Activated CD4-positive, CD25-positive, alpha-beta regulatory T cell (primary cell): ENCODE measurements around the gene CXCL14.

Source experiments
- DNase-seq, 4 experiments: peaks; one replicate each; lab custom pipeline; 2025; lab: John Stamatoyannopoulos, UW

CXCL14 gene

DNA sequence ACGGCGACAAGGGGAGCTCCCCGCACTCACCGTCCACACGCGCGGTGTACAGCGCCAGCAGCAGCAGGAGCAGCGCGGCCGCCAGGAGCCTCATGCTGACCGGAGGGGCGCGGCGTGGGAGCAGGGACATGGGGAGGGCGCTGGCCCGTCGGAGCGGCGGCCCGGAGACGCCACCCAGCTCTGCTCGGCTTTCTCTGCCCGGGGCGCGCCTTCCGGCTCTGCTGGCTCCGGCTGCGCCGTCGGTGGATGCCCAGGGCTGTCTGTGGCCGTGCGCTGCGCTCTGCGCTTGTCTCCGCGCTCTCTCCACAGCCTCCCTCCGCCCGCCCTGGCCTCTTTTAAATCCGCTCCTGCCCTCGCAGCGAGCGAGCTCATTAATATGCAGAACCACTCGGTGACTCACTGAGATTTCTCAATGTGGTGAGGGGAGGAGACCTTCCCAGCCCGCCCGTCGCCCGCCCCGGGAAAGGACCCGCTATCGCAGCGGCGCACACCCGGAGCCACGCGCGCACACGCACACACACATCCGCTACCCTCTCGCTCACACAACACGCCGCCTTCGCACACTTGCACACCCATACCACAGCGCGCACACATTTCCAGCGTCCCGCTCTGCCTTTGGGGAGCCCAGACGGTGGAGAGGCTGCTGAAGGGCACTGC, at the start of gene CXCL14:
TSS of gene CXCL14 (minus strand) at position 307 of the 657 bp plus-strand sequence. CDS start at position 94, 213 bp downstream.
- no peak for DNase-seq

DNA sequence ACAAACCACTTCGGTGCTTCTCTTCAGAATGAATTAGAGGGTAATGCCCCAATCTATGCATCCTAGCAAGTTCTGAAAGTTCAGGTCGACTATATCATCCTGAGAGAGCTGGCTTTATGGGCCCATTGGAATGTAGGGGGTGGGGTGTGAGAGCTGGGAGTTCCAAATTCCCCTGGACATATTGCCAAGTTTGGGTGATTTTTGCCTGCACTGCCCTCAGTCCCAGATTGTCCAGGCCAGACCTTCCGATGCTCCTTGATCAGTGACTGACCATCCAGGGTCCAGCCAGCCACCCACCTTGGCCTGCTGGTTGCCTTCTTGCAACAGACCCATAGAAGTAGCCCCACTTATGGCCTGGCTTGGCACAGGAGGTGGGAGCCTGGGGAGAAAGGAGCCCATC, 47.8 kb upstream of the CXCL14 start:
- no peak for DNase-seq

DNA sequence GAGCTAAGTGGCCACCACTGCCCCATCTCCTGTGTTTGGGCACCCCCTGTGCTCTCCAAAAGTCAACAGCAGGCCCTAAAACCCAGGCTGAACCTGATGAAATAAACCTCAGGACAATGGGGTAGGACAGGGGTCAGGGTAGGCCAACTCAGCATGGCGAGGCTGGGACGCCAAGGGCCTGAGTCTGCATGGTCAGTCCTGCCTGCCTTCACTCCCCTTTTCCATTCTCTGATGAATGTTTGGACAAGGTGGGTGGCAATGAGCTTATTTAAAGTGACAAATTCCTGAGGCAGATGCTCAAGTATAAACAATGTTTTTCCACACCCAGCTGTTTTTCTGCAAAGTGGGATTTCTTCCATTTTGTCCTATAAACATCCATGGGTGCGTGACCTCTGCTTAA, 47.2 kb upstream of the CXCL14 start:
- no peak for DNase-seq

DNA sequence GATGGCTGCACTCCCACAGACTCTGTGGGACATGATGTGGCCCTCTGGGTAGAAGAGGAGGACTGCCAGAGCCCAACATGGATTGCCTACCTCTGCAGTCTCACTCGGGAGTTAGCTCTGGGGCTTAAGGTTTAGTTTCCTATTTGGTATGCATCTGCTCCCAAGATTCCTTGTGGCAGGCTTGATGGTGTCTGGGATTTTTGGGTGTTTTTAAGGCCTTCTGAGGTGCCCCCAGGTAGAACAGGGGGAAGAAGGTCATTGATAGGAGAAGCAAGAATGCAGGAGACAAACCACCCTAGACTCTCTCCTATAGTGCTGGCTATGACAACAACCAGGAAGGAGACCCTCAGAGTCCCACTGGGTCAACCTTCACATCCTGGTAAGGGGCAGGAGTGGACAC, 46.7 kb upstream of the CXCL14 start:
- no peak for DNase-seq

- no peak for DNase-seq
Measured at GRCh38 chr5:135625061-135625460, 46.3 kb upstream of the CXCL14 start.

DNA sequence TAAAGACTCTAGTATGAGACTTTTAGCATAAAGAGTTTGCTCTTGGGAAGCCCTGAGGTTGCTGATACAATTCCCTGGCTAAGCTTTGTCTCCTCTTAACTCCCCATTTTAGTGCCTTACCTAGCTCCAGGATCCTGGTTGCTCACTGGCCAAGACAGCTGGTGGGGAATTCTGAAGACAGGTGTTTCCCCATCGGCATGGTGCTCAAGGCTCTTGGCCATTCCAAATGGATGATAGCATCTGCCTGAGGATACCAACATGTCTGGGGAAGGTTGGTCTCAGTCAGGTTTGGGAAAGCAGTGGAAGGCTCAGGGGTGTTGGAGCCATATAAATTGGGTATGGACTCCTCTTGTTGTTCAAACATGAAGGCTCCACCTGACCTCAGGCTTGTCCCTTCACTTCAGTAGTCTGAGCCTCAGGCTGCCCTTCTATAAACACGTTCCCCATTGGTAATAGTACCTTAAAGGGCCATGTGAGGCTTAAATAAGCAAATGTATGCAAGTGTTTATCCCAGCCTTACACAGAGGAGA, 44.5 kb upstream of the CXCL14 start:
- no peak for DNase-seq

DNA sequence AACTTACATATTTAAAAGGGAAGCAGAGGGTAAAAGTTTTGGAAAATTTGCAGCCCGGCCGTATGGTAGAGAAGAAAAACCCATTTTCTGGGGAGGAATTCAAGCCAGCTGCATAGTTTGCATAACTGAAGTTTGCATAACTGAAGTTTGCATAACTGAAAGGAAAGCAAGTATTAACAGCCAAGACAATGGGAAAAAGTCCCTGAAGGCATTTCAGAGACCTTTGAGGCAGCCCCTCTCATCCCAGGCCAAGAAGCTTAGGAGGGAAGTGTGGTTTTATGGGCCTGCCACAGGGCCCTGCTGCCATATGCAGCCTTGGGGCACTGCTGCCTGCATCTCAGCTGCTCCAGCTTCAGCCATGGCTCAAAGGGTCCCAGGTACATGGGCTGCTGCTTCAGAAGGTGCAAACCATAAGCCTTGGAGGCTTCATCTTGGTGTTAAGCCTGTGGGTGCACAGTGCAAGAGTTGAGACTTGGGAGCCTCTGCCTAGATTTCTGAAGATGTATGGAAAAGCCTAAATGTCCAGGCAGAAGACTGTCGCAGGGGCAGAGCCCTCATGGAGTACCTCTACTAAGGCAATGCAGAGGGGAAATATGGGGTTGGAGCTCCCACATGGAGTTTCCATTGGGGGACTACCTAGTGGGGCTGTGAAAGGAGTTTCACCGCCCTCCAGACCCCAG, 36.9 kb upstream of the CXCL14 start:
- no peak for DNase-seq

DNA sequence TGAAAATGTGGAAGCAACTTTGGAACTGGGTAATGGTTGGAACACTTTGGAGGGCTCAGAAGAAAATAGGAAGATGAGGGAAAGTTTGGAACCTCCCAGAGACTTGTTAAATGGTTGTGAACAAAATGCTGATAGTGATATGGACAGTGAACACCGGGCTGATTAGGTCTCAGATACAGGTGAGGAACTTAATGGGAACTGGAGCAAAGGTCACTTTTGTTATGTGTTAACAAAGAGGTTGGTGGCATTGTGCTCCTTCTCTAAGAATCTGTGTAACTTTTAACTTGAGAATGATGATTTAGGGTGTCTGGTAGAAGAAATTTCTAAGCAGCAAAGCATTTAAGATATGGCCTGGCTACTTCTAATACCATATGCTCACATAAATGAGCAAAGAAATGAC, 36.4 kb upstream of the CXCL14 start:
- no peak for DNase-seq

DNA sequence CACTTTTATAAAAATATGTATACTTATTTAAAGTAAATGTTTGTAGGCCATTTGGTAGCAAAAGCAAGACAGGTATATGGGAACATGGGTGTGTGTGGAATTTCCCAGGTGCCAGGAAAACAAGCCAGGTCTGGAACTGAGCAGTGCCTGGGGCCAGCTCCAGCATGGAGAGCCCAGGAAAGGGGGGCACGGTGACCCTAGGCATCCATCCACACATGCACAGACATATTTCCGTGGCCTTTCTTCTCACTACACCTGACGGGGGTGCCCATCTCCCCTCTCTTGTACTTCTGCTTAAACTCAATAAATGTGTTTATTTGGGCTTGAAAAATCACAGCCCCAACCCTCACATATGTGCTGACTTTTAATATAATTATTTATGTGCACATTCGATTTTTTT, 31.2 kb upstream of the CXCL14 start:
- no peak for DNase-seq

DNA sequence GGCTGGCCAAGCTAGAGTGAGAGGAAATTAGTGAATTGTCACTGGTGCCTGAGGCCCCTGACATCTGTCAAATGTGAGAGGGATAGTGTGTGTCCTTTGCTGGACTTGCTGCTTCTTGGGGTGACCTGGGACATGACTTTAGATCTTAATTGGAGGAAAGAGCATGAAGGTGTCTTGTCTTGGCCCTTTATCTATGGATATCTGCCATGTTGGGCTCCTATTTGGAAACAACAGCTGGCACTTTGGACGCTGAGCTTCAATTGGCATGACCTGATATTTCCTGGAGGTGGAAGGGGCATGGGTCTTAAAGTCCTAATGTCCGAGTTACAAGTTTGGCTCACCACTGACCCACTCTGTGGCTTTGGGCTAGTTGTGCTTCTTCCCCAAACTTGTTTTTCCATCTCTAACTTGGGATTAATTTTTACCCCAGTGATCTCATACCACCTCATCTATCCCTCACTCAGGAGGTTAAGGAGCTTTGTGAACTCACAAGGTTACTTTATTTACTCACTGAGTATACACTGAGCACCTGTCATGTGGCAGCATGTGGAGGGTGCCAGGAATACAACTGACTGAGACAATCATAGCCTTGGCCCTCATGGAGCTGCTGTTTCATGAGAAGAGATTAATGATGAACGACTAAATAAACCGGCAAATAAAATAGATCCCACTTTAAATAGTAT, 30.1 kb upstream of the CXCL14 start:
- DNase-seq = no peak

- DNase-seq = no peak
Measured at GRCh38 chr5:135608361-135608760, 29.6 kb upstream of the CXCL14 start.

- DNase-seq = no peak
Measured at GRCh38 chr5:135606431-135606830, 27.6 kb upstream of the CXCL14 start.

DNA sequence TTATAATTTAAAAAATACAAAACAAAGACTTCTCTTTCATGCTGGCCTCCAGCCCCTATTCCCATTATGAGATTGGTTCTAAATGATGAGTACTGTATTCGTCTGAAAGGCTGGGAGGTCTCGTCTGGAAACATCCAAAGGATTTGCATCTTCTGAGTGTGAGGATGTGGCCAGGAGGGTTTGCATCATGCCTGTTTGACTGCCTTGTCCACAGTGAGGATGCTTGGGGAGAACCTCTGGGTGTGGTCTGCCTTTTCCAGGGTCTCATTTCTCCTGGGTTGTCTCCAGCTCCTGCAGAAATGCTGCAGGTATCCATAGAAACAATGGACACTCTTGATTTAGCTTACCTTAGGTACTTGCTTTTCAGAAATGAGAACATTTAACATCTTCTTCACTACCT, 26.4 kb upstream of the CXCL14 start:
- no peak for DNase-seq

GRCh38 chr5:135604056-135604455, 25.3 kb upstream of the CXCL14 start:
- DNase-seq = no peak

DNA sequence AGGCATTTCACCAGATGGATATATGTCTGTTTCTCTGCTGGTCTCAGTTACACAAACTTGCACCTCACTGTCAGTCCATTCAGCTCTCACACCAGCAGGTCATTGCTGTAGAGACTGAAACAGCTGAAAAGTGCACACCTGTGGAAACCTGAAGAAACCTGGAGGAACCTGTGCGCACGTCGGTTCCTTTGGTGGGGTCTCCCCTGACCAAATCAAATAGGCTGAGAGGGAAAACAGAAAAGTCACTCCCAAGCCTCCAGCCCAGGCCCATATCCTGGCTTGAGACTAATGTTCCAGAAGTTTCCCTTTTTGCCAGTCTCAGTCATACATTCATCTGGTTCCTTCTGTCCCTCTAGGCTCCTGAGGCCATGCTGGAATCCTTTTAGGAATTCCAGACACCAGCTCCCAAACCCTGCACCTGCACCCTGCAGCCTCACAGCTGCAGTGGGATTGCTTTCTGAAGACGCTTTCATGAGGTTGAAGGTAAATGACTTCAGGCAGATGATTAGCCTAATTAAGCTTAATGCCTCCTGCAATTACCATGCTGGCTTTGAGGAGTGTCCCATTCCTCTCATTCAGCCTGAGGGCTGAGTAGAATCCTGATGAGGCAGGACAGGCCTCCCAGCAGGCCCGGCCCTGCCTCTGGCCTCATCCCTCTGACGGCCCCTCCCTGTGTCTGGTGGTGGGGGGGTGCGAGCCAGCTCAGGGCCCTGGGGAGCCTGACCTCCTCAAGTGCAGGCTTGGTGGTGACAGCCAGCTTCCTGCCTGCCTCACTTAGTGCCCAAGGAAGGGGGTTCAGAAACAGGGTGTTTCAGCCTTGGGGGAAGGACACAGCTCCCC, 24.3 kb upstream of the CXCL14 start:
- no peak for DNase-seq

- no peak for DNase-seq
Measured at GRCh38 chr5:135601466-135601865, 22.7 kb upstream of the CXCL14 start.

DNA sequence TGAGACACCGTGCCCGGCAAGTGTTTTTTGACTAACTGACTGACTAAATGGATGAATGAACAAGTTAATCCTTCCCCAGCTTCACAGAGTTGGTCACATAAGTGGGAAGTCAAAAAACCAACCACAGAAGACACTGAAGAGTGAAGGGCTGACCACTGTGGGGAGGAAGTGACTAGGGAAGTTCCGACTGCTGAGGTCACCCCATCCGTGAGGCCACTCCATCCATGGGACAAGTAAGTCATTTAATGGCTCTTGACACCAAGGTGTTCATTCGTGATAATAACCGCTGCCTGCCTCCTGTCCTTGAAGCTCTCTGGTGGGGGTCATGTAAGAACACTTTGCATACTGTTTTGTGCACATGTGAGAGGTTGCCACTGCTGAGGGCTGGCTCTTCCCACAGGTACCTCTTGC, 22.2 kb upstream of the CXCL14 start:
- no peak for DNase-seq

GRCh38 chr5:135600152-135600570, 21.4 kb upstream of the CXCL14 start:
- DNase-seq = no peak

- DNase-seq = no peak
Measured at GRCh38 chr5:135599421-135600151, 20.8 kb upstream of the CXCL14 start.

DNA sequence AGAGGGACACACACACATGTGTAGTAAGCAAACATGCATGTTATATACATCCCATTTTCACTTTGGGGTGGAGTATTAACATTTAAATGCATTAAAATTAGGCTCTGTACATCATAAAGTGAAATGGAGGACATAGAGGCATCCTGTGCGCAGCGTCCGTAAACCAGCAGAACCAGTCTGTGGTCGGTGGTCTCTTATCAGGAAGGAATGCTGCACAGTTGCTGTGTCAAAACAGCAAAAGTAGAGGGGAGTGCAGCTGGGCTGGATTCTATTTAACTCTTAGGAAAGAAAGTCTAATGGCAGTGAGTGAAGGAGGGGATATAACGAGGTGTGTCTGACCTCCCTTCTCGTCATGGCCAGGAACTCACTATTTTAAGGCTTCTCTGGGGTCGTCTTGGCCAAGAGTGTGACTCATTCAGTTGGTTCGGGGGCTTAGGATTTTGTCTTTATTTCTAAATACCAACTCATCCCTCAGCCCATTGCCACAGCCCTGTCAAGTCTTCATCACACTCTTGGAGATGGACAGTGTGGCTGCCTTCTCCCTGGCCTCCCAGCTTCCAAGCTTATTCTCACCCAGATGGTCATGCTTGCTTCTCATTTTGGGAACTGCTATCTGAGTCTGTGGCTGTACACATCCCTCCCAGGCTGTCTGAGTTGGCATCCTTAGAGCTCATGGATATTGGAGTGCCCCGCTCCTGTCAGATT, 20.1 kb upstream of the CXCL14 start:
- DNase-seq = no peak

DNA sequence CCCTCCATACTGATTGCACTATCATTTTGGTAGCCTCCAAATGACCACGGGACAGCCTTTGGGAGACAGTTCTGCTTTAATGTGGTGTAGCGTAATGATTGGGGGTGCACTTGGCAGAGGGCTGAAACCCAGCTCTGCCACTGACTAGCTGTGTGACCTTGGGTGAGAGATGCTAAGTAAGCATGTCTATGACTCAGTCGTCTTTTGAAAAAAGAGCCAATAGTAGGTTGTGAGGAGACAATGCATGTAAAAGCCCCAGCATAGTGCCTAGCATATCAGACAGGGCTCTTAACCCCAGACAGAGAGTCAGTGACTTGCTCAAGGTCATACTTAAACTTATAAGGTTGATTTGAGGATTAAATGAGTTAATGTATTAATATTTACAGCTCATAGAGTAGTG, 18.0 kb upstream of the CXCL14 start:
- DNase-seq = no peak
